ENCODE measurements around the gene DPP6. TPM values are rescaled to one million over a fixed set of nuclear protein-coding genes. Genes with fewer than 3 reads are reported as not detected.

DPP6 gene
- total RNA-seq, 1 donor from 2014 or later = 0.48 TPM

DNA sequence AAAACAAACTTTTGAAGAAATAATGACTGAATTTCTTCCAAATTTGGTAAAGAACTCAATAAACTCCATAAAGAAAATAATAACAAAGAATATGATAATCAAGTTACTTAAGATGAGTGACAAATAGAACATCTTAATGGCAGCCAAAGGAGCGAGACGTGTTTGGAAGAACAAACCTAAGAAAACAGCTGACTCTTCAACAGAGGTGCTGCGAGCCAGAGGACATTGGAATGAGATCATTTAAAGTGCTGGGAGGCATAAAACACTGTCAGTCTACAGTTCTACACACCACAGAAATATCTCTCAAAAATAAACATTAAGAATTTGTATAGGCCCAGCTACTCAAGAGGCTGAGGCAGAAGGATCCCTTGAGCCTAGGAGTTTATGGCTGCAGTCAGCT is 507.3 kb downstream of the DPP6 start:
- Mint-ChIP-seq H3K9me3 (ENCODE audit: unreplicated experiment) (no peaks in the 10 kb centered on the region), H3K4me1 (ENCODE audit: low read depth, unreplicated experiment) (no peaks in the 10 kb centered on the region), H3K36me3 (ENCODE audit: low read depth, unreplicated experiment) (no peaks in the 10 kb centered on the region), H3K27ac (ENCODE audit: unreplicated experiment) (no peak overlapping the region), H3K4me3 (ENCODE audit: unreplicated experiment) (no peak overlapping the region), H3K27me3 (ENCODE audit: low read depth, unreplicated experiment) (peaks cover 4% of the 10 kb centered on the region)
- Histone ChIP-seq H3K4me2 (ENCODE audit: low read length) (no peak overlapping the region), H3K27me3 (ENCODE audit: insufficient read depth, low read length) (no peaks in the 10 kb centered on the region), H4K20me1 (ENCODE audit: insufficient read depth, low read length) (no peaks in the 10 kb centered on the region), H3K36me3 (ENCODE audit: insufficient read depth, low read length) (no peaks in the 10 kb centered on the region), H3K27ac (ENCODE audit: low read depth, low read length) (no peak overlapping the region), H3K79me2 (ENCODE audit: insufficient read depth, low read length) (no peaks in the 10 kb centered on the region), H3K9ac (ENCODE audit: low read length) (no peak overlapping the region), H3K4me3 (ENCODE audit: insufficient read depth, low read depth, low read length) (no peak overlapping the region), H3K9me3 (ENCODE audit: insufficient read depth, low read depth, low read length) (no peaks in the 10 kb centered on the region), H2AFZ (ENCODE audit: low read depth, low read length) (no peak overlapping the region), H3K4me1 (ENCODE audit: insufficient read depth, low read length) (no peaks in the 10 kb centered on the region)
- FAIRE-seq (no peak), DNase-seq (ENCODE audit: low read depth) (no peak)
- TF ChIP-seq, protein P1, sequence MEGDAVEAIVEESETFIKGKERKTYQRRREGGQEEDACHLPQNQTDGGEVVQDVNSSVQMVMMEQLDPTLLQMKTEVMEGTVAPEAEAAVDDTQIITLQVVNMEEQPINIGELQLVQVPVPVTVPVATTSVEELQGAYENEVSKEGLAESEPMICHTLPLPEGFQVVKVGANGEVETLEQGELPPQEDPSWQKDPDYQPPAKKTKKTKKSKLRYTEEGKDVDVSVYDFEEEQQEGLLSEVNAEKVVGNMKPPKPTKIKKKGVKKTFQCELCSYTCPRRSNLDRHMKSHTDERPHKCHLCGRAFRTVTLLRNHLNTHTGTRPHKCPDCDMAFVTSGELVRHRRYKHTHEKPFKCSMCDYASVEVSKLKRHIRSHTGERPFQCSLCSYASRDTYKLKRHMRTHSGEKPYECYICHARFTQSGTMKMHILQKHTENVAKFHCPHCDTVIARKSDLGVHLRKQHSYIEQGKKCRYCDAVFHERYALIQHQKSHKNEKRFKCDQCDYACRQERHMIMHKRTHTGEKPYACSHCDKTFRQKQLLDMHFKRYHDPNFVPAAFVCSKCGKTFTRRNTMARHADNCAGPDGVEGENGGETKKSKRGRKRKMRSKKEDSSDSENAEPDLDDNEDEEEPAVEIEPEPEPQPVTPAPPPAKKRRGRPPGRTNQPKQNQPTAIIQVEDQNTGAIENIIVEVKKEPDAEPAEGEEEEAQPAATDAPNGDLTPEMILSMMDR (IDR thresholded peaks at IDR 0.05; ENCODE audit: insufficient read depth, low read depth, low read length) = no peak
- no peak for TF ChIP-seq EZH2 (IDR thresholded peaks at IDR 0.05; ENCODE audit: insufficient read depth, low read length)

DNA sequence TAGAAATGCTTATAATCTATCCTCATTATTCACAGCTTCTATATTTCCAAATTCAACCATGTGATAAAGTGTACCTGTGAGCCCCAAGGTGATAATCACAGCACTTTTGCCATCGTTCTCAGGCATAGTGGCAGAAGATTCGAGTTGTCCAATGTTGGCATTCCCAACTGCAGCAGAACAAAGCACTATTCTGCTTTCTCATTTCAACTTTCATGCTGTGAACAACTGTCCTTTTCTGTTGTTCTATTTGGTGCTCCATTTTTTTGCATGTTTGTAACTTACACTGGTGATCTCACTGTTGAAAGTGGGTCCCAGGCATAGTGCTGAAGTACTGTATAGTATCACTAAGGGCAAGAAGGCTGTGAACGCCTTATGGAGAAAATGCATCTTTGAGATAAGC is 512.5 kb downstream of the DPP6 start:
- H3K36me3 ChIP-seq (ENCODE audit: insufficient read depth, low read length) = no peaks in the 10 kb centered on the region
- no peaks in the 10 kb centered on the region for H3K4me1 ChIP-seq (ENCODE audit: insufficient read depth, low read length)
- Mint-ChIP-seq H3K4me1 (ENCODE audit: low read depth, unreplicated experiment) (no peaks in the 10 kb centered on the region), H3K9me3 (ENCODE audit: unreplicated experiment) (no peaks in the 10 kb centered on the region), H3K36me3 (ENCODE audit: low read depth, unreplicated experiment) (no peaks in the 10 kb centered on the region), H3K4me3 (ENCODE audit: unreplicated experiment) (no peak overlapping the region), H3K27ac (ENCODE audit: unreplicated experiment) (no peak overlapping the region), H3K27me3 (ENCODE audit: low read depth, unreplicated experiment) (peaks cover 4% of the 10 kb centered on the region)
- H2AFZ ChIP-seq (ENCODE audit: low read depth, low read length) = no peak overlapping the region
- H3K4me2 ChIP-seq (ENCODE audit: low read length) = no peak overlapping the region
- H4K20me1 ChIP-seq (ENCODE audit: insufficient read depth, low read length) = no peaks in the 10 kb centered on the region
- DNase-seq (ENCODE audit: low read depth) (no peak), FAIRE-seq (no peak)
- no peaks in the 10 kb centered on the region for H3K27me3 ChIP-seq (ENCODE audit: insufficient read depth, low read length)
- TF ChIP-seq EZH2 (IDR thresholded peaks at IDR 0.05; ENCODE audit: insufficient read depth, low read length) = no peak
- no peak overlapping the region for H3K27ac ChIP-seq (ENCODE audit: low read depth, low read length)
- H3K79me2 ChIP-seq (ENCODE audit: insufficient read depth, low read length) = no peaks in the 10 kb centered on the region
- H3K9ac ChIP-seq (ENCODE audit: low read length) = no peak overlapping the region
- H3K4me3 ChIP-seq (ENCODE audit: insufficient read depth, low read depth, low read length) = no peak overlapping the region
- no peaks in the 10 kb centered on the region for H3K9me3 ChIP-seq (ENCODE audit: insufficient read depth, low read depth, low read length)

DNA sequence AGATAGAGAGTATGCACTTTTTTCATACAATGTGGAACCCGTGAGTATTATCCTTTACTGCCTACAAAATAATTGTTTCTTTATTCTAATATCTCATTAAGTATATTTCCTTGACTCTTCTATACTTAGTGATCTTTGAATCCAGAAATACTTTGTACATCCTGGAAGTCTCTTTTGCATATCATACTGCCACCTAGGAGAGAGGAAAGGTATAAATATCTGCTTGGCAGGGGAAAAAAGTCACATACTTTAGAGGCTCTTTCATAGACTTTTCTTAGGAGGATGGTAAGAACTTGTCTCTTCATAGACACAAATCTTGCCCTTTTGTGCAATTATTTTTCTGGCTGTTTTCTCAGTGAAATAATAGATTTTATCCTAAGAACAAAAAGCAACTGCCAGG is 514.7 kb downstream of the DPP6 start:
- H2AFZ ChIP-seq (ENCODE audit: low read depth, low read length) = no peak overlapping the region
- H3K27ac ChIP-seq (ENCODE audit: low read depth, low read length) = no peak overlapping the region
- no peaks in the 10 kb centered on the region for H3K36me3 ChIP-seq (ENCODE audit: insufficient read depth, low read length)
- no peaks in the 10 kb centered on the region for H3K4me1 ChIP-seq (ENCODE audit: insufficient read depth, low read length)
- Mint-ChIP-seq H3K4me1 (ENCODE audit: low read depth, unreplicated experiment) (no peaks in the 10 kb centered on the region), H3K9me3 (ENCODE audit: unreplicated experiment) (no peaks in the 10 kb centered on the region), H3K4me3 (ENCODE audit: unreplicated experiment) (no peak overlapping the region), H3K27me3 (ENCODE audit: low read depth, unreplicated experiment) (peaks cover 4% of the 10 kb centered on the region), H3K27ac (ENCODE audit: unreplicated experiment) (no peak overlapping the region), H3K36me3 (ENCODE audit: low read depth, unreplicated experiment) (no peaks in the 10 kb centered on the region)
- no peaks in the 10 kb centered on the region for H3K79me2 ChIP-seq (ENCODE audit: insufficient read depth, low read length)
- no peak overlapping the region for H3K9ac ChIP-seq (ENCODE audit: low read length)
- FAIRE-seq = no peak
- no peaks in the 10 kb centered on the region for H3K9me3 ChIP-seq (ENCODE audit: insufficient read depth, low read depth, low read length)
- no peaks in the 10 kb centered on the region for H4K20me1 ChIP-seq (ENCODE audit: insufficient read depth, low read length)
- H3K4me3 ChIP-seq (ENCODE audit: insufficient read depth, low read depth, low read length) = no peak overlapping the region
- H3K4me2 ChIP-seq (ENCODE audit: low read length) = no peak overlapping the region
- no peak for TF ChIP-seq EZH2 (IDR thresholded peaks at IDR 0.05; ENCODE audit: insufficient read depth, low read length)
- TF ChIP-seq, protein P1 (IDR thresholded peaks at IDR 0.05; ENCODE audit: insufficient read depth, low read depth, low read length) = no peak
- no peaks in the 10 kb centered on the region for H3K27me3 ChIP-seq (ENCODE audit: insufficient read depth, low read length)
- no peak for DNase-seq (ENCODE audit: low read depth)
